KOPT-K1 (cell line): ENCODE results near the gene IQCM.

ENCODE experiments used
- H3K27ac ChIP-seq: fragments of 200-600 bp; sonication (generic); 2 replicates; pipeline ENCODE4 v1.5.1; 2016; ENCODE audit warnings: antibody characterized with exemption, mild to moderate bottlenecking, low read depth, low read length; ENCODE audit not compliant: poor library complexity, severe bottlenecking
- H3K36me3 ChIP-seq: fragments of 200-600 bp; sonication (generic); 2 replicates; pipeline ENCODE4 v1.5.1; 2017; ENCODE audit warnings: antibody characterized with exemption, mild to moderate bottlenecking, low read length, moderate library complexity; ENCODE audit not compliant: insufficient read depth
- H3K9me3 ChIP-seq: fragments of 200-600 bp; sonication (generic); 2 replicates; pipeline ENCODE4 v1.5.1; 2017; ENCODE audit warnings: antibody characterized with exemption, low read length, mild to moderate bottlenecking; ENCODE audit not compliant: insufficient read depth, poor library complexity, severe bottlenecking

Gene IQCM

DNA sequence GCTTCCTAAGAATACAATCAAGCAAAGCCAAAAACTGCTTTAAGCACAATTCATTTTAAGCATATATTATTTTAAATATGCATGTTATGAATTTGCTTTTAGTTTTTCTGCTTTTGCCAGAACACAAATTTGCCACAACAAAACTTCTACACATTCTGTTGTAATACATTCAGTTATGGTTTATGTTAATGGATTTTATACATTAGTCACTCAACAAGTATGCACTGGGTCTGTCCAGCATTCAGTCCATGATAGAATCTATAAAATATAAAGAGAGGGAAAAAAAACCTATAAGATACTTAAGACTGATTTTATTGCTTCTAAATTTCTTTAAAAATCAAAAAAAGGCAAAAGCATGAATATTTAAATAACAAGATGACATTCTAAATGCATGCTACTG lies 22.2 kb downstream of the IQCM start:
- no peak overlapping the region for H3K27ac ChIP-seq
- H3K36me3 ChIP-seq, result no peaks in the 10 kb centered on the region
- no peaks in the 10 kb centered on the region for H3K9me3 ChIP-seq

DNA sequence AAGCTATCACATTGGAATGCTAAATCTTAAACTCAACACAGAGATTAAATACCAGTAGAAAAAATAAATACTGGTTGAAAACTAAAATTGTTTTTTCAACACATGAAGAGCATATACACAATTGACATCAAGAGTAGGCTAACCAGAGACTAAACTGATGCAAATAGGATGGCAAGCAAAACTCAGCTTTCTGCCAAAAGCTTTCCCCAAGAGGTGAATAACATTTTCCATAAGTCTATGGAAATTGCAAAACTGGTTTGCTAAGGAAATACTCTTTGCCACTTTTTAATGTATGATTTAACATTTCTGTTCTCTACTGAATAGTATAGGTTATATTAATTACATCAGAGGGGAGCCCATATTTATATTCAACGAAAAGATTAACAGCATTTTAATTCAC lies 23.8 kb downstream of the IQCM start:
- H3K27ac ChIP-seq, result no peak overlapping the region

DNA sequence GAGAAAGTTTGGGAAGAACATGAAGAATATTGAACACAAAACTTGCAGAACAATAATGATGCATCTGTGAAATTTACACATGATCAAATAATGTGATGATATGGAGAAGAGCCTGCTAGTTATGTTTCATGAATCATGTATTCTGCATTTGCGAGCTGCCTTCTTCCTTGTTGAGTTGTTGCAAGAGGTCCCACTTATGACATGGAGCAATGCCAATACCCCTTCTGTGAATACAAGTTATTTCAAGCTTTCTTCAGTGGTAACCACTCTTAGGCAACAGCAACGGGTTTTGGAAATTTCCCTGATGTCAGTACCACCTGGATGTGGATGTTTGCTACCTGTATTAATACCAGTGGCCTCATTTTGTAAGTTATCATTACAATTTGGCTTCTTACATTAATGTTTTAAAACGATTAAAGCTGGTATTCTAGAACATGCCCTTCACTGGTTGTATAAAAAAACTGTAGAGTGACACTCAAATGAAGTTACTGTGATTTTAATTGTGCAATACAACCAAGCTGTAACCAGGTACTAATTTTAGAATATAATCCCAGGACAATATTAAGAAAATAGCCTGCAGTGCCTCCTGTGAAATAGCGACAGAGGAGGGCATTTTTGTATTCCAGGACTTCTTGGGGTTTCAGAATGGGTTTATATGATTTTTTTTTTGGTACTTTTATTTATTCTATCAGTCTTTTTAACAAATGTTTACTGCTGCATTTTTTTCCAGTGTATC lies 25.3 kb downstream of the IQCM start:
- no peak overlapping the region for H3K27ac ChIP-seq
- no peaks in the 10 kb centered on the region for H3K36me3 ChIP-seq

More for the DNA sequence above, 23.8 kb downstream of the IQCM start:
- Histone ChIP-seq H3K36me3 (no peaks in the 10 kb centered on the region), H3K9me3 (no peaks in the 10 kb centered on the region)

DNA sequence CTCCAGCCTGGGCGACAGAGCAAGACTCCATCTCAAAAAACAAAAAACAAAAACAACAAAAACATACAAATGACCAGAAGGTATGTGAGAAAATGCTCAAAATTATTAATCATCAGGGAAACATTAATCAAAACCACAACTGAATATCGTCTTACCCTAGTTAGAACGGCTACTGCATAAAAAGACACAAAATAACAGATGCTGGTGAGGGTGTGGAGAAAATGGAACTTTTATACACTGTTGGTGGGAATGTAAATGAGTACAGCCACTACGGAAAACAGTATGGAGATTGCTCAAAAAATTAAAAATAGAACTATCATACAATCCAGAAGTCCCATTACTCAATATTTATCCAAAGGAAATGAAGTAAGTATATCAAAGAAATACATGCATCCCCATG lies 27.3 kb downstream of the IQCM start:
- Histone ChIP-seq H3K9me3 (no peaks in the 10 kb centered on the region), H3K36me3 (no peaks in the 10 kb centered on the region)

More for the DNA sequence above, 25.3 kb downstream of the IQCM start:
- no peaks in the 10 kb centered on the region for H3K9me3 ChIP-seq

DNA sequence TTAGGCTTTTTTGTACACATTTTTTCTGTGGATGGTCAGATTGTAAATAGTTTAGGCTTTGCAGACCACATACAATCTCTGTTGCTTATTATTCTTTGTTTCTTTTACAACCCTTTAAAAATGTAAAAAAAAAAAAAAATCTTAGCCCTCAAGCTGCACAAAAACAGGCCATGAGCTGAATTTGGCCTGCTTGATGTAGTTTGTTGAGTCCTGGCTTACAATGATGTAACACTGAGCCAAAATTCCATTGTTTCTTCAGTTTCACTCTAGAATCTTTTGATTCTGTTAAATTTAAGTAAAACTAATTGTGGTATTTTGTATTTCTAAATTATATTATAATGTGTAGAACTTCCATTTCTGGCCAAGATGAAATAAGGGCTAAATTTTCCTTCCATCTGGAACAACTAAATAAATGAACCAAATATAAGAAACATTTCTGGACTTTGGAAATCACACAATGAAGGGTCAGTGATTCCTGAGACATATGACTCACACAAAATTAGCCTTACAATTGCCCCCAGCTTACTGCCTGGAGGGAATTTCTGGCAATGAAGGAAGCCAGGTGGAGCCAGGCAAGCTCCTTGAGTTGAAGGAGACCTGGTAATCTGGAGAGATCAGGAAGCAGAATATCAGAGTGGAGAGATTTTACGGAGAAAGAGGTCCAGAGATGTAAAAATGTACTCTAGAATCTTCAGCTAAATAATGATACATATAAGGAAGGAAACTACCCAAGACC lies 29.8 kb downstream of the IQCM start:
- H3K27ac ChIP-seq, result no peak overlapping the region
- H3K36me3 ChIP-seq, result no peaks in the 10 kb centered on the region
- no peaks in the 10 kb centered on the region for H3K9me3 ChIP-seq

More for the DNA sequence above, 27.3 kb downstream of the IQCM start:
- no peak overlapping the region for H3K27ac ChIP-seq

DNA sequence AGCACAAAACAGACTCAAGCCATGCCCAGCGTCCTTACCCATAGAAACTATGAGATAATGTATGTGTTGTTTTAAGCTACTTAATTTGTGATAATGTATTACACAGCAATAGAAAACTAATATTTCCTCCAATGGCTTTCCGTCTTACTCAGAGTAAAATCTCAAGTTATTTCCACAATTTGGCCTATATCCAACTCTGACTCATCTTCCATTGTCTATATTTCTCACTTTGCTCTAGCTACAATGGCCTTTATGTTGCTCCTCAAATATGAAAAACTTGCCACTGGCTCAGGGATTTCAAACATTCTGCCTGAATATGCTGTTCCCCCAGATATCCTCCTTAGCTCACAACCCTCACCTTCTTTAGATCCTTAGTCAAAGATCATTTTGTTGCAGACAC lies 31.6 kb downstream of the IQCM start:
- H3K36me3 ChIP-seq, result no peaks in the 10 kb centered on the region

DNA sequence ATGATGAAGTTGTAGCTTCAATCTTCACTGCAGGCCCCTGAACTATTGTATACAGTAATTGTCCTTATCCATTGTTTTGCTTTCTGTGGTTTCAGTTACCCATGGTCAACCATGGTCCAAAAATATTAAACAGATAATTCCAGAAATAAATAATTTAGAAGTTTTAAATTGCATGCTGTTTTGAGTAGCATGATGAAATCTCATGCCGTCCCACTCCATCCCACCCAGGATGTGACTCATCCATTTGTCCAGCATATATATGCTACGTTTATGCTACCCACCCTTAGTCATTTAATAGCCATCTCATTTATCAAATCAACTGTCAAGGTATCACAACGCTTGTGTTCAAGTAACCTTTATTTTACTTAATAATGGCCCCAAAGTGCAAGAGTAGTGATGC lies 34.5 kb downstream of the IQCM start:
- no peaks in the 10 kb centered on the region for H3K9me3 ChIP-seq
- no peaks in the 10 kb centered on the region for H3K36me3 ChIP-seq
- no peak overlapping the region for H3K27ac ChIP-seq

More for the DNA sequence above, 31.6 kb downstream of the IQCM start:
- Histone ChIP-seq H3K9me3 (no peaks in the 10 kb centered on the region), H3K27ac (no peak overlapping the region)

DNA sequence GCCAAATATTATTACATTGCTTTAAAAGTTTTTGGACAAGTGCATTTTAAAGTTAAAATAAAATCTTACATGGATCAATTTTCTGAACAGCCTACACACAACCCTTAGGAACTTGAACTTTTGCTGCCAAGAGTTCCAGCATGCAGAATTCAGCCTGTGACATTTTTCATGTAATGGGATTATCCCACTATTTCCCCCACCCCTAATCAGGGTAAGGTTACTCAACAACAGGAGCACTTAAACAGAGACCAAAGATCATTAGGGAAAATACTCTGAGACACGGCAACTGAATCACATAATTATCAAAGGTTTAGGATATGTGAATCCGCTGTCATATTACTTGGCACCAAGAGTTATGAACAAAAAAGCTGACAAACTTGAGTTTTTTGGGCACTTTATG lies 47.2 kb downstream of the IQCM start:
- no peak overlapping the region for H3K27ac ChIP-seq
- H3K9me3 ChIP-seq, result no peaks in the 10 kb centered on the region
- no peaks in the 10 kb centered on the region for H3K36me3 ChIP-seq

DNA sequence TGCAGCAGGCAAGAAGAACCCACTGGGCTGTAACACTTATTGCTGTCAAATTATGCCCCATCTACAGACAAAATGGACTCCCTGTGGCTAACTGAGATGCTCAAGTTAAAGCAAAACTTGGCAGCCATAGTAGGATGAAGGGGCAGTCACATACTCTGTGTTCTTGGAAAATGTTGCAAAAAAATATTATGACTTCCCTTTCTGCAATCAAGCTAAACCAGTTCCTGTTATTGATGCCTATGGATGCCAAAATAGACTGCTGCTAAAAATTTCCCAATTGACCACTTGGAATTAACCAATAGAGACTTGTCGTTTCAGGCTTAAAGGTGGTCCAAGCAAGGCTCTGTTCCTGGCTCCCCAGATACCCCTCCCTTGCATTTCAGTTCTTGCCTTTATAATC lies 49.5 kb downstream of the IQCM start:
- Histone ChIP-seq H3K9me3 (no peaks in the 10 kb centered on the region), H3K36me3 (no peaks in the 10 kb centered on the region), H3K27ac (no peak overlapping the region)

DNA sequence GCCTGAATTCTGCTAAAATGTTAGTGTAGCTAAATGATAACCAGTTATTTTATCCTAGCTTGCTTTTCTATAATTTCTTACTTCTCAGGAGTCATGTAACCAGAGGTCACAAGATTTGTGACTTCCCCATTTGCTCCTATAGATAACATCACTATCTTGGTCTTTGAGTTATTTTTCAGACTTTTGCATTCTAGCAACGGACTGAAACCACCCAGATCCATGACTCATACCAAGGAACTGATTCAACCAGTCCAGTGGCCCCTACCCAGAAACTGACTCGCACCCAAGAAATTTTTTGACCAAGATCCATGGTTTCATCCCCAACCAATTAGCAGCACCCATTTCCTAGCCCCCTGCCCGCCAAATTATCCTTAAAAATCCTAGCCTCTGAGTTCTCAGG lies 50.0 kb downstream of the IQCM start:
- Histone ChIP-seq H3K9me3 (no peaks in the 10 kb centered on the region), H3K27ac (no peak overlapping the region), H3K36me3 (no peaks in the 10 kb centered on the region)

DNA sequence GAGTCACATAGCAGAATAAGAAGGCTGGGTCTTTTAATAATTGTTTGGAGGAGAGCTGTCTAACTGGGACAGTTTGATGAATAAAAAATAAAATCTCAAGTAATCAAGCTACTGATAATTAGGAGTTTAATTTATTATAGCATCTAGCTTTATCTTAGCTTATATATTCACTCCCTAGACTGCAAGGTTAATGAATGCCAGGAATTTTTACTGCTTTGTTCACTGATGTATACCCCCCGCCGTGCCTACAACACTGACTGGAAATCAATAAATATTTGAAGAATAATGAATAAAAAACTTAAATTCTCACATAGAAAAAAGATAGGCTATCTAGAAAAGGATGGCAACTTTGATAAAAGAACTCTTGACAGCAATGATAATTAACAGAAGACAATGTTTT lies 59.7 kb downstream of the IQCM start:
- no peaks in the 10 kb centered on the region for H3K36me3 ChIP-seq
- no peaks in the 10 kb centered on the region for H3K9me3 ChIP-seq
- H3K27ac ChIP-seq, result no peak overlapping the region

DNA sequence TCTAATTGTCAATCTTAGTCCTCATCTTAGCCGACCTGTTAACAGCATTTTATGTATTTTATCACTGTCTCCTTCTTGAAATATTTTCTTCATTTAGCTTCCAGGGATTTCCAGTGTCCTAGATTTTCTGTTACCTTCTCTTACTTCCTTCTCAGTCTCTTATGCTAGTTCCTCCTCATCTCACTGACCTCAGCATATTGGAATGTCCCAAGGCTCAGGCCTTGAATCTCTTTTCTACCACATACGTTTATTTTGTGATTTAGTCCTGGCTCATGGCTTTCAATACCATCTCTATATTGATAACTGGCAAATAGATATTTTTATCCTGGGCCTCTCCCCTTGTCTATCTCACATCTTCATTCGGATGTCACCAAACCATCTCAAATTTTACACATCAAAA lies 61.1 kb downstream of the IQCM start:
- no peaks in the 10 kb centered on the region for H3K9me3 ChIP-seq
- no peak overlapping the region for H3K27ac ChIP-seq
- H3K36me3 ChIP-seq, result no peaks in the 10 kb centered on the region

DNA sequence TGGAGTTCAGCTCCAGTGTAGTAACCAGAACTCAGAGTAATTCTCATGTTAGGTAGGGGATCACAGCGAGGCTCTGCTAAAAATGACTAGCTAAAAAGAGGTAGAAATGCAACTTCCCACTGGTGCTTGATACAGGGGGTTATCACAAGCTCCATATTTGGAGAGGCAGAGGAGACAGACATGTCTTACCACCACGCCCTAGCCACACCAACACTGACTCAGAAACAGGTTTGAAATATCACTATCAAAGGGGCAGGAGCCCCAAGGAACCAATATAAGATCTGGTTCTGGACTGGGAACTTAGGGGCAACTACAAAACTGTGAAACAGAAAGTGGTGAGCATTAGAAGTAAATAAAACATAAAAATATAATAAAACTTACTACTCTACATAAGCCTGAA lies 62.9 kb downstream of the IQCM start:
- Histone ChIP-seq H3K27ac (no peak overlapping the region), H3K9me3 (no peaks in the 10 kb centered on the region), H3K36me3 (no peaks in the 10 kb centered on the region)

DNA sequence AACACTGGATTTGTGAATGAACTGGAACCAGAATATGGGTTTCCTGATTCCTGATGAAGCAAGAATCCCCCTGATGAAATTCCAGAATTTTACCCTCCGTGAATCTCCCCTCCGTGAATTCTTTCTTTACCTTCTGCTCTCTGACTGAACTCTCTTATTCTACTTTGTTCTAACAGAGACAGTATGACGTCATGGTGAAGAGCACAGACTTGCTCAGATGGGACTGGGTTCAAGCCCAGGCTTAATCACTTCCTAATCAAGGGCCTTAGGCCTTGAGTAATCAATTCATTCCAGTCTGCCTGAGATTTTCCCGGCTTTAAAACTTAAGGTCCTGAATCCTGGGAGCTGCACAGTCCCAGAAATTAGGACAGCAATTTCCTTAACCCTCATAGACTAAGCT lies 64.5 kb downstream of the IQCM start:
- Histone ChIP-seq H3K27ac (no peak overlapping the region), H3K9me3 (no peaks in the 10 kb centered on the region), H3K36me3 (no peaks in the 10 kb centered on the region)

DNA sequence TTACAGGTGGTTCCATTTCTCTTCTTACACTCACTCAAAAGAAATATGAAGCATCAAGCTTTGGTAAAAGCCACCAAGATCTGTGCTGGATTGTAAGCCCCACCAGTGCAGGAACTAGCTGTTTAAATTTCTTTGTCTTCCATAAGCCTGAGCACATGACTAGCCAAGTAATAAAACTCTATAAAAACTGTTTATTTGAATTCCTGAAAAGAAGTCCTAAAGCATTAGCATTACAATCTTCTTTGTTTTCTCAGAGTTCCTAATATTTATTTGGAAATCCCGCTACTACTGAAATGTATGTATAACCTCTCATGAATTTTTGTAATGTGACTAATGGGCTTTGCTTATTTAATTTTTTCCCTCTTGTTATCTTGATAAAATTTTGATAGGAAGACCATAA lies 65.9 kb downstream of the IQCM start:
- H3K9me3 ChIP-seq, result no peaks in the 10 kb centered on the region
- no peaks in the 10 kb centered on the region for H3K36me3 ChIP-seq
- H3K27ac ChIP-seq, result no peak overlapping the region

DNA sequence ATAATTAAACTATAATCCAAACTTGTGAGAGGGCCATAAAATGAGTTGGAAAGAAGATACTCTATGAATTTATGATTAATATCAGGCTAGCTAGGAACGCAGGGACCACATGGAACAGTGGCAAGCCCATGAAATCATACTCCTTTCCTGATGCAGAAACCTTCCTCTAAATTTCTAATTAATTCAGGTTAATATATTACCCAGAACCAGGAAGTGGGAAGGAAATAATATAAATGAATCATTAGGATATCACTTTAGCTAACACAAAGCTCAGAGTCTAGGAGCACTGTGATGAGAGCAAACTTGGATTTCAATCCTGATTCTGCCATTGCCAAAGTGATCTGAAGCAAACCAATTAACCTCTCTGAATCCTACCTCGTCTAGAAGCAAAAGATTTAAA lies 68.0 kb downstream of the IQCM start:
- Histone ChIP-seq H3K9me3 (no peaks in the 10 kb centered on the region), H3K36me3 (no peaks in the 10 kb centered on the region), H3K27ac (no peak overlapping the region)
